Measurements from ENCODE around the gene ADH1A. TPM values are rescaled to one million over a fixed set of nuclear protein-coding genes. Genes with fewer than 3 reads are reported as not detected.

Gene ADH1A
- total and polyA plus RNA-seq, 8 donors, result 1.0 to 17.6 (median 13.7) TPM

Other genes with a start within 250 kb of the ADH1A start
- 100 to 1,000 TPM; 152 to 160 TPM for gene ADH5, start 202.2 kb downstream of the ADH1A start, total RNA-seq
- 100 to 1,000 TPM; 233 to 305 (median 257) TPM for gene ADH5, start 202.2 kb downstream of the ADH1A start, polyA plus RNA-seq (ENCODE audit: insufficient read length in 6 of 6)
- not detected for gene ADH4, start 146.7 kb downstream of the ADH1A start, total RNA-seq
- 1 to 10 TPM in 5 of 6 donors, under 1 TPM in 1; 0.48 to 2.0 (median 1.5) TPM for gene ADH4, start 146.7 kb downstream of the ADH1A start, polyA plus RNA-seq (ENCODE audit: insufficient read length in 6 of 6)
- not detected for gene ADH6, start 71.7 kb downstream of the ADH1A start, total RNA-seq
- gene ADH6, start 71.7 kb downstream of the ADH1A start, polyA plus RNA-seq (ENCODE audit: insufficient read length in 6 of 6), result 10 to 100 TPM; 11.8 to 23.6 (median 16.0) TPM
- 100 to 1,000 TPM; 312 to 427 TPM for gene ADH1B, start 30.4 kb upstream of the ADH1A start, total RNA-seq
- 1,000 to 10,000 TPM in 4 of 6 donors, 100 to 1,000 TPM in 2; 961 to 1,119 (median 1,010) TPM for gene ADH1B, start 30.4 kb upstream of the ADH1A start, polyA plus RNA-seq (ENCODE audit: insufficient read length in 6 of 6)
- gene ADH1C, start 61.8 kb upstream of the ADH1A start, total RNA-seq, result 1 to 10 TPM; 1.2 to 1.8 TPM
- 10 to 100 TPM; 17.9 to 26.4 (median 24.3) TPM for gene ADH1C, start 61.8 kb upstream of the ADH1A start, polyA plus RNA-seq (ENCODE audit: insufficient read length in 6 of 6)
- gene ADH7, start 144.4 kb upstream of the ADH1A start, total RNA-seq, result 1 to 10 TPM in 1 of 2 donors, not detected in 1; 1.4 TPM
- under 1 TPM in 2 of 6 donors, not detected in 4; 0.07 to 0.13 TPM for gene ADH7, start 144.4 kb upstream of the ADH1A start, polyA plus RNA-seq (ENCODE audit: insufficient read length in 6 of 6)
- not detected for gene C4orf17, start 220.0 kb upstream of the ADH1A start, total RNA-seq
- gene C4orf17, start 220.0 kb upstream of the ADH1A start, polyA plus RNA-seq (ENCODE audit: insufficient read length in 6 of 6), result not detected

All from left lung (tissue), 8 donors.